ENCODE results near the gene ULK4.

Gene ULK4

DNA sequence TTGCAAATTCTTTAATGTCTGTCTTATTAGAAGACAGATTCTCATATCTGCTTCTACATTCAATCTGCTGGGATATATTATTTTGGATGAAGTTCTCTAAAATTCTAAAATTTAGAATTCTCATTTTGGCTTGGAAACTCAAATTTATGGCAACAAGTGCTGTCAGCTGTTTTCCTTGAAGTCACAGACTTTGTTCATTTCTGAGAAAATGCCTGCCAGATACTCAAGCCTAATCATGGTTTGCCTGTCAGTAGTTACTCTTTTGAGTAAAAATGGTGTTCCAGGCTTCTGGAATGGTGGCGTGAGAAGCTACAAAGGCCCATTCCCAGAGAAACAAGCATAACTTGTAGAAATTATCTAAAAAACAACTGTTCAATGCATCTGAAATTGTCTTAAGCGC is 646.8 kb downstream of the ULK4 start:
- Histone ChIP-seq H3K4me1 (ENCODE audit: control insufficient read depth, insufficient read depth, low read length) (peaks cover 7% of the 10 kb centered on the region), H3K36me3 (ENCODE audit: control insufficient read depth, insufficient read depth, low read length) (no peaks in the 10 kb centered on the region), H3K27ac (ENCODE audit: low read depth, low read length) (no peak overlapping the region), H3K27me3 (ENCODE audit: control insufficient read depth, insufficient read depth, low read length) (no peaks in the 10 kb centered on the region), H3K9me3 (ENCODE audit: control insufficient read depth, insufficient read depth, low read length) (no peaks in the 10 kb centered on the region), H3K9ac (ENCODE audit: low read depth, low read length) (no peak overlapping the region), H3K4me3 (ENCODE audit: low read depth, low read length) (no peak overlapping the region)

DNA sequence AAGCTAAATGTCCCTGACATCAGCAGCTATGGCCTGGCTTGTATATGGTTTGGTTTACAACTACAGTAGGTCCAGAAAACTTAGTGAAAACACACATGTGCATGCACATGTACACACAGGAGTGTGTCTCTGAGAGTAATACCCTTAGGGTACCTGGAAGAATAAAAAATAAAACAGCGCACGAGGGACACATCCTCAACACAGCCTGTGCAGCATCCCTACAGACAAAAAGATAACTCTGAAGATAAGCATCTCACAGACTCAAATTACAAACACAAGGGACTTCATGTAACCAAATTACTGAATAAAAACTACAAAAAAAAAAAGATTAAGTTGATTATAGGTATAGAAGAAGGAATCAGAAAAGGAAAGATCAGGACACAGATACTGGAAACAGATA is 653.8 kb downstream of the ULK4 start:
- no peak overlapping the region for H3K9ac ChIP-seq (ENCODE audit: low read depth, low read length)
- H3K9me3 ChIP-seq (ENCODE audit: control insufficient read depth, insufficient read depth, low read length), result no peaks in the 10 kb centered on the region
- H3K36me3 ChIP-seq (ENCODE audit: control insufficient read depth, insufficient read depth, low read length), result no peaks in the 10 kb centered on the region
- H3K4me3 ChIP-seq (ENCODE audit: low read depth, low read length), result no peak overlapping the region
- H3K27ac ChIP-seq (ENCODE audit: low read depth, low read length), result no peak overlapping the region
- no peaks in the 10 kb centered on the region for H3K4me1 ChIP-seq (ENCODE audit: control insufficient read depth, insufficient read depth, low read length)
- no peaks in the 10 kb centered on the region for H3K27me3 ChIP-seq (ENCODE audit: control insufficient read depth, insufficient read depth, low read length)

DNA sequence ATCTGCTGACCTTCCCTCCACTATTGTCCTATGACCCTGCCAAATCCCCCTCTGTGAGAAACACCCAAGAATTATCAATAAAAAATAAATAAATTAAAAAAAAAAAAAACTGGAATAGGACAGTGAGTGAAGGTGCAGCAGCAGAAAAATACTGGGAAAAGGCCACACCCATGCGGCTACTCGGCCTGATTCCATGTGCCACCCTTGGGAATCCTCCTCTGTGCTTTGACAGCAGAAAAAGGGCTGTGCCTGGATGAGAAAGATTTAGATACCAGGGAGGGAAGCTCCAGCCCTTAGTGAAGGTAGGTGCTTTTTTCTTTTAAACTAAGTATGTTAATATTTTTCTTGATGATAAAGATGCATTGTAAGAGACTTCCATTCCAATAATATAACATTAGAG is 654.8 kb downstream of the ULK4 start:
- H3K27me3 ChIP-seq (ENCODE audit: control insufficient read depth, insufficient read depth, low read length), result no peaks in the 10 kb centered on the region
- no peaks in the 10 kb centered on the region for H3K9me3 ChIP-seq (ENCODE audit: control insufficient read depth, insufficient read depth, low read length)
- no peak overlapping the region for H3K27ac ChIP-seq (ENCODE audit: low read depth, low read length)
- H3K4me3 ChIP-seq (ENCODE audit: low read depth, low read length), result no peak overlapping the region
- no peak overlapping the region for H3K9ac ChIP-seq (ENCODE audit: low read depth, low read length)
- no peaks in the 10 kb centered on the region for H3K4me1 ChIP-seq (ENCODE audit: control insufficient read depth, insufficient read depth, low read length)
- H3K36me3 ChIP-seq (ENCODE audit: control insufficient read depth, insufficient read depth, low read length), result no peaks in the 10 kb centered on the region

DNA sequence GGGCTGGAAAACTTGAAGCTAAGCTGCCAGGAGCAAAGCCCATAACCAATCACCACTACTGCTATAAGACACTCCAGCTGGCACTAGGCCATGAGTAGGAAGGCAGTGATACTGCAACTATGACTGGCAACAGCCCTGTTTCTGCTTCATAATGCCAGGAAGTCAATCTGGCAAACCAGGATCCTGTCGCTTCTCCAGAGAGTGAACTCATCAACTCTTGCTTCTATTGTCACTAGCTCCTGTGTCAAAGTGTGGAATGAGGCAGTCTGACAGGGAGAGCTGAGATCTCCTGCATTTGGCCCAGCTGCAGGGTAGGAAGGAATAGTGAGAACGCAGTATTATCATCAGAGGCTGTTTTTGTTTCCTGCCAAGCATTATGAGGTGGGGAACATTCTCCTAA is 657.3 kb downstream of the ULK4 start:
- H3K36me3 ChIP-seq (ENCODE audit: control insufficient read depth, insufficient read depth, low read length), result no peaks in the 10 kb centered on the region
- H3K4me1 ChIP-seq (ENCODE audit: control insufficient read depth, insufficient read depth, low read length), result no peaks in the 10 kb centered on the region
- no peak overlapping the region for H3K4me3 ChIP-seq (ENCODE audit: low read depth, low read length)
- H3K27me3 ChIP-seq (ENCODE audit: control insufficient read depth, insufficient read depth, low read length), result no peaks in the 10 kb centered on the region
- H3K9me3 ChIP-seq (ENCODE audit: control insufficient read depth, insufficient read depth, low read length), result no peaks in the 10 kb centered on the region
- H3K9ac ChIP-seq (ENCODE audit: low read depth, low read length), result no peak overlapping the region
- H3K27ac ChIP-seq (ENCODE audit: low read depth, low read length), result no peak overlapping the region

DNA sequence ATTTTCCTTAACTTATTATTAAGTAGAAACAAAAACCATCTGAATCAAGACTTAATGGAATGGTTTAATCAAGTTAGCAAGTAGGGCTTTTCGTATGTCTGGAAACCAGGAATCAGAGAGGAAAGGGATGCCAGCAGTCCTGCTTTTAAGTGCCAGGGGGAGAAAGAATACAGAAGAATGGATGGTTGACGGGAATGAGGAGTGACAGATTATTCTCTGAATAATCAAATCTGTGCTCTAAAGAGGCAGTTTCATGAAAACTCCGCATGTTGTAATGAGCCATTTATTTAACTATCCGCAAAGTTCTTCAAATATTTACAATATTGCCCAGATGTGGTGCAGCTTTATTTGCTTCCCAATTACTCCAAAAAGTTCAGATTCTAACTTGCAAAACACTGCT is 659.6 kb downstream of the ULK4 start:
- Histone ChIP-seq H3K27ac (ENCODE audit: low read depth, low read length) (no peak overlapping the region), H3K4me3 (ENCODE audit: low read depth, low read length) (no peak overlapping the region), H3K27me3 (ENCODE audit: control insufficient read depth, insufficient read depth, low read length) (no peaks in the 10 kb centered on the region), H3K36me3 (ENCODE audit: control insufficient read depth, insufficient read depth, low read length) (no peaks in the 10 kb centered on the region), H3K9ac (ENCODE audit: low read depth, low read length) (no peak overlapping the region), H3K9me3 (ENCODE audit: control insufficient read depth, insufficient read depth, low read length) (no peaks in the 10 kb centered on the region), H3K4me1 (ENCODE audit: control insufficient read depth, insufficient read depth, low read length) (no peaks in the 10 kb centered on the region)

DNA sequence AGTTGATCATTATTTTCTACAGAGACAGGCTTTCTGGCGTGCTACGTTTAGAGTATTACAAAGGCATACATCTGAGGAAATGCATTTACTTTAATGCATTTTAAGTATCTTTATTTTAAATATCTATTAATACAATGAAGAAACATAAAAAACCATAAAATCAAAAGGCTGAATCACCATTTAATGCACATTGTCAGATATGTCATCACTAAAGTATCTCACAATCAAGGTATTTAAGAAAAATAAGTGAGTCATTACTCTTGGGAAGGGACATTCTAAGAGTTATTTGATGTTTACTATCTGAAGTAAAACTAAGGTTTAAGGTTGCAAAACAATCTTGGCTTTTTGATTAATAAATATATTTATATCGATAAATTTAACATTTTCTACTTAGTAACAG is 660.4 kb downstream of the ULK4 start:
- Histone ChIP-seq H3K9me3 (ENCODE audit: control insufficient read depth, insufficient read depth, low read length) (no peaks in the 10 kb centered on the region), H3K27ac (ENCODE audit: low read depth, low read length) (no peak overlapping the region), H3K36me3 (ENCODE audit: control insufficient read depth, insufficient read depth, low read length) (no peaks in the 10 kb centered on the region), H3K4me3 (ENCODE audit: low read depth, low read length) (no peak overlapping the region), H3K4me1 (ENCODE audit: control insufficient read depth, insufficient read depth, low read length) (no peaks in the 10 kb centered on the region), H3K9ac (ENCODE audit: low read depth, low read length) (no peak overlapping the region), H3K27me3 (ENCODE audit: control insufficient read depth, insufficient read depth, low read length) (no peaks in the 10 kb centered on the region)

DNA sequence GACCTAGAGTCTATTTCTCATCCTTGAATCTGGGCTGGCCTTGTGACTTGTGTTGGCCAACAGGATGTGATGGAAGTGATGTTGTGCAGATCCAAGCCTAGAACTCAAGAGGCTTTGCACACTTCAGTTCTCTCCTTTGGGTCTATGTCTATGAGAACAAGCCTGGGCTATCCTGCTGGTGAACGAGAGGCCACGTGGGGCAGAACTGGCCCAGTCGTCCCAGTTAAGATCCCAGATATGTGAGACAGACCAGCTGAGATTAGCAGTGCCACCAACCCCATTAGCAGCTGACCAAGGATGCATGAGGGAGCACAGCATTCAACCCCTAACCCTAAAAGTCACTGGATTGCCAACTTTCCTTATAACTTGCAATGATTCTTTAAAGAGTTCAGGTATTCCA is 662.9 kb downstream of the ULK4 start:
- Histone ChIP-seq H3K27ac (ENCODE audit: low read depth, low read length) (no peak overlapping the region), H3K9me3 (ENCODE audit: control insufficient read depth, insufficient read depth, low read length) (no peaks in the 10 kb centered on the region), H3K36me3 (ENCODE audit: control insufficient read depth, insufficient read depth, low read length) (no peaks in the 10 kb centered on the region), H3K27me3 (ENCODE audit: control insufficient read depth, insufficient read depth, low read length) (no peaks in the 10 kb centered on the region), H3K9ac (ENCODE audit: low read depth, low read length) (no peak overlapping the region), H3K4me3 (ENCODE audit: low read depth, low read length) (no peak overlapping the region), H3K4me1 (ENCODE audit: control insufficient read depth, insufficient read depth, low read length) (no peaks in the 10 kb centered on the region)

DNA sequence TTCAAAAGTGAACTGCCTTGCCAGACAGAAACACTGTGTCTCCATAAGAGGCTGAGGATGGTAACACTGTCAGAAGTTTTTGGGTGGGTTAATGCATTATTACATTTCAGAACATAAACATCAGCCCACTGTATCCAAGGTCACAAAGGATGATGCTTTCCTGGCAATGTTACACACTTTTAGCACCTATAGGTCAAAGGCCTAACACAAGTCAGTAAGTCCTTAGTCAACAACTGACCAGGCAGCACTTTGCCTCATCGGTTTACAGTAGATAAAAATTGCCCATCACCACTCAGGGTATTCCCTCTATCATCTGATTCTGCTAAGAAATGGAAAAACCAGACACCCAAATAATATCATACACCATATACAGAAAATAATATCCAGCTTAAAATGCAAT is 664.2 kb downstream of the ULK4 start:
- Histone ChIP-seq H3K36me3 (ENCODE audit: control insufficient read depth, insufficient read depth, low read length) (no peaks in the 10 kb centered on the region), H3K4me1 (ENCODE audit: control insufficient read depth, insufficient read depth, low read length) (no peaks in the 10 kb centered on the region), H3K4me3 (ENCODE audit: low read depth, low read length) (no peak overlapping the region), H3K27ac (ENCODE audit: low read depth, low read length) (no peak overlapping the region), H3K27me3 (ENCODE audit: control insufficient read depth, insufficient read depth, low read length) (no peaks in the 10 kb centered on the region), H3K9me3 (ENCODE audit: control insufficient read depth, insufficient read depth, low read length) (no peaks in the 10 kb centered on the region), H3K9ac (ENCODE audit: low read depth, low read length) (no peak overlapping the region)

DNA sequence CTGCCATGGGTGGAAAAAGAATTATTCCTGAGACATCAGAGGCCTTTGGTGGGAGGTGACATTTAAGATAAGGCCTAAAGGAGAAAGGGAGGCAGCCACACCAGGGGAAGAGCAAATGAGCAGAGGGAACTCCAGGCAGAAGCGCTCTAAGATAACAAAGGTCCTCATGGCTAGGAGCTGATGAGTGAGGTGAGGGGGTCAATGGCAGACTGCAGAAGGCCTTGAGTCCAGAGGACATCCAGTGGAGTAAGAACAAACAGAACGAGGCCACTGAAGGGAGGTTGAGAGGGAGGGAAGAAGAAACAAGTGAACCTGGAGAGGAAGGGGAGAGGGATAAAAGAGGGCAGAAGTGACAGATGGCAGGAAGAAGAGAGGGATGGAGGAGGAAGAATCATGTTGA is 665.3 kb downstream of the ULK4 start:
- Histone ChIP-seq H3K27me3 (ENCODE audit: control insufficient read depth, insufficient read depth, low read length) (no peaks in the 10 kb centered on the region), H3K4me3 (ENCODE audit: low read depth, low read length) (no peak overlapping the region), H3K9ac (ENCODE audit: low read depth, low read length) (no peak overlapping the region), H3K36me3 (ENCODE audit: control insufficient read depth, insufficient read depth, low read length) (no peaks in the 10 kb centered on the region), H3K4me1 (ENCODE audit: control insufficient read depth, insufficient read depth, low read length) (no peaks in the 10 kb centered on the region), H3K9me3 (ENCODE audit: control insufficient read depth, insufficient read depth, low read length) (no peaks in the 10 kb centered on the region), H3K27ac (ENCODE audit: low read depth, low read length) (no peak overlapping the region)

DNA sequence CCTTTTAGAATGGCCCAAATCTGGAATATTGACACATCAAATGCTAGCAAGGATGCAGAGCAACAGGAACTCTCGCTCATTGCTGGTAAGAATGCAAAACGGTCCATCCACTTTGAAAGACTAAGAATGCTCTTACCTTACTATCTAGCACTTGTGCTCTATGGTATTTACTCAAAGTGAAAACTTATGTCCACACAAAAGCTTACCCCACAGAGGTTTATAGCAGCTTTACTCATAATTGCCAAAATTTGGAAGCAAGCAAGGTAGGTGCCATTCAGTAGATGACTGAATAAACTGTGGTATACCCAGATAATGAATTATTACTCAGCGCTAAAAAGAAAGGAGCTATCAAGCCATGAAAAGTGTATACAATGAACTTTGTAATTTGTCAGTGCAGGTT is 666.2 kb downstream of the ULK4 start:
- Histone ChIP-seq H3K4me3 (ENCODE audit: low read depth, low read length) (no peak overlapping the region), H3K36me3 (ENCODE audit: control insufficient read depth, insufficient read depth, low read length) (no peaks in the 10 kb centered on the region), H3K27me3 (ENCODE audit: control insufficient read depth, insufficient read depth, low read length) (no peaks in the 10 kb centered on the region), H3K27ac (ENCODE audit: low read depth, low read length) (no peak overlapping the region), H3K4me1 (ENCODE audit: control insufficient read depth, insufficient read depth, low read length) (peaks cover 3% of the 10 kb centered on the region; the same call in 1 of the 2 replicates), H3K9ac (ENCODE audit: low read depth, low read length) (no peak overlapping the region), H3K9me3 (ENCODE audit: control insufficient read depth, insufficient read depth, low read length) (no peaks in the 10 kb centered on the region)

DNA sequence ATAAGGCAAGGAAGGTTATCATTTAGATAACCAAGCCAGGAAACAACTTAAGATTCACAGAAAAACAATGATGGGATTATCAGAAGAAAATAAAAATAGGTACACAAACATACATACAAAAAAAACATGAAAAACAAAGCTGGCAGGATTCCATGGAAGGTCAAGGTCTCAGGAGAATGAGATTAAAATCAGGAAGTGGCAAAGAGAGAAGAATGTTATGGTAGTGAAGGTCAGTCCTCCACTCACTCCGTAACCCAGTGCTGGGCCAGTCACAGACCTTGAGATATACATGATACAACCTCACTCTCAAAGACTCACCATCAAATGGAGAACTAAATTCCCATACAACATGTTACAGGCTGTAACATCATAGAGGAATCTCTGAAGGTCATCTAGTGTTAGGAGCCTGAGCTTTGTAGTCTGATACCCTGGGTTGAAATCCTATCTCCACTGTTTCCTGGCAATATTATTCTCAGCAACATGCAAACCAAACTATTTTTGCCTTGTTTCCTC is 668.7 kb downstream of the ULK4 start:
- H3K9me3 ChIP-seq (ENCODE audit: control insufficient read depth, insufficient read depth, low read length), result no peaks in the 10 kb centered on the region
- no peaks in the 10 kb centered on the region for H3K27me3 ChIP-seq (ENCODE audit: control insufficient read depth, insufficient read depth, low read length)
- H3K4me1 ChIP-seq (ENCODE audit: control insufficient read depth, insufficient read depth, low read length), result peaks cover 5% of the 10 kb centered on the region; the same call in 1 of the 2 replicates
- no peak overlapping the region for H3K27ac ChIP-seq (ENCODE audit: low read depth, low read length)
- no peak overlapping the region for H3K9ac ChIP-seq (ENCODE audit: low read depth, low read length)
- H3K36me3 ChIP-seq (ENCODE audit: control insufficient read depth, insufficient read depth, low read length), result no peaks in the 10 kb centered on the region
- no peak overlapping the region for H3K4me3 ChIP-seq (ENCODE audit: low read depth, low read length)

DNA sequence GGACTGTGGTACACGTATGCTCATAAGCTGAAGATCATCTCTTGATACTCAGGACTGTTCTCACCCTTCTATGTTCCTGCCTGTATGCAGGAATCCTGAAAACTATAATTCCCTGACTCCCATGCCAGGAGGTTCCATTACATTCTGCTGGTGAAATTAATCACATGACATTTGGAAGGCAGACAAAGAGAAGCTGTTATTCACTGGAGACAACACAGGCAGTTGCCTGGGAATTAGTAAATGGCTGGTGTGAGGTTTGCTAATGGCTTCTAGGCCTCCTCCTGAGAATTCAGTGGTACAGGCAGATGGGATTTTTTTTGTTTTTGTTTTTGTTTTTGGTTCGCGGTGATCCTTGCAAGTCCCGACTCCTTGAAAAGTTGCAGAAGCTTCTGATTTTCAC is 671.2 kb downstream of the ULK4 start:
- no peaks in the 10 kb centered on the region for H3K36me3 ChIP-seq (ENCODE audit: control insufficient read depth, insufficient read depth, low read length)
- no peak overlapping the region for H3K27ac ChIP-seq (ENCODE audit: low read depth, low read length)
- no peaks in the 10 kb centered on the region for H3K9me3 ChIP-seq (ENCODE audit: control insufficient read depth, insufficient read depth, low read length)
- no peak overlapping the region for H3K9ac ChIP-seq (ENCODE audit: low read depth, low read length)
- H3K27me3 ChIP-seq (ENCODE audit: control insufficient read depth, insufficient read depth, low read length), result no peaks in the 10 kb centered on the region
- H3K4me1 ChIP-seq (ENCODE audit: control insufficient read depth, insufficient read depth, low read length), result peaks cover 5% of the 10 kb centered on the region; the same call in 1 of the 2 replicates
- no peak overlapping the region for H3K4me3 ChIP-seq (ENCODE audit: low read depth, low read length)
